Heart right ventricle (tissue), 16 donors: ENCODE measurements around the gene NTSR1. TPM values are rescaled to one million over a fixed set of nuclear protein-coding genes. Genes with fewer than 3 reads are reported as not detected.

Source experiments
- ATAC-seq, 8 donors: fragments of 200-7000 bp; cut with Tn5 transposase; one replicate each; pipeline ENCODE4 v1.9.1; 2020; ENCODE audit warnings: mild to moderate bottlenecking in 8 of 8, moderate library complexity in 8 of 8, moderate number of reproducible peaks in 1 of 8
- DNase-seq, 2 donors: peaks; one replicate each; pipeline ENCODE4 v3.0.0-alpha.2; 2020
- H3K27ac ChIP-seq, 10 donors: fragments of 200-600 bp; sonication (generic) in 2 of 10; one replicate each; pipeline versions ENCODE4 v1.5.0 to v1.8.0; 2020 to 2022; ENCODE audit warnings: mild to moderate bottlenecking in 3 of 10
- H3K27me3 ChIP-seq, 7 donors: fragments of 200-600 bp; one replicate each; pipeline ENCODE4 v1.8.0; 2021 to 2022; ENCODE audit warnings: mild to moderate bottlenecking in 2 of 7
- H3K36me3 ChIP-seq, 9 donors: fragments of 200-600 bp; sonication (generic) in 1 of 9; one replicate each; pipeline versions ENCODE4 v1.5.0 to v1.8.0; 2020 to 2022; ENCODE audit warnings: mild to moderate bottlenecking in 2 of 9
- H3K4me1 ChIP-seq, 9 donors: fragments of 200-600 bp; sonication (generic) in 1 of 9; one replicate each; pipeline versions ENCODE4 v1.5.0 to v1.8.0; 2020 to 2022; ENCODE audit warnings: mild to moderate bottlenecking in 4 of 9
- H3K4me3 ChIP-seq, 10 donors: fragments of 200-600 bp; sonication (generic) in 2 of 10; one replicate each; pipeline versions ENCODE4 v1.5.0 to v1.8.0; 2020 to 2022; ENCODE audit warnings: mild to moderate bottlenecking in 7 of 10, moderate library complexity in 2 of 10
- H3K9me3 ChIP-seq, 11 donors: fragments of 200-600 bp in 10 of 11; sonication (generic) in 2 of 11; one replicate each; pipeline versions ENCODE4 v1.5.0 to v1.8.0; 2013 to 2022; ENCODE audit warnings: mild to moderate bottlenecking in 2 of 11, control low read depth in 1 of 11, moderate library complexity in 1 of 11
- WGBS, 2 donors: extraction: QIAGEN DNeasy Blood & Tissue Kit; methylation state at CpG; one replicate each; pipeline ENCODE4 v1.1.7; 2013; ENCODE audit warnings: inconsistent platforms in 1 of 2; 5-methylcytosine and 5-hydroxymethylcytosine counted together
- intact Hi-C, 10 donors: fragments of 100-400 bp; cut with DNase I; formaldehyde crosslinking; loops; one replicate each; pipeline versions ENCODE4 v1.11.1 to v1.14.2; 2022
- polyA plus RNA-seq, 2 donors: library from polyadenylated mRNA; stranded (reverse); fragments of 200-250 nt; gene quantifications; one replicate each; pipeline ENCODE4 v1.2.3, GENCODE V29; 2013
- total RNA-seq, 10 donors: library from RNA; stranded (reverse); fragmentation: NEBNext Ultra II Directional in 3 of 10; extraction: Animal tissue kit (Norgen Biotek cat#: 25700) in 3 of 10; gene quantifications; one replicate each; pipeline versions ENCODE4 v1.2.1 to v1.2.4, GENCODE V29; 2021 to 2023
- TF ChIP-seq, protein P1 (sequence below), 9 donors: fragments of 200-600 bp; sonication (generic) in 2 of 9; IDR thresholded peaks; one replicate each; pipeline versions ENCODE4 v1.5.0 to v1.8.0; 2021 to 2022; ENCODE audit warnings: antibody characterized with exemption in 9 of 9, mild to moderate bottlenecking in 5 of 9, moderate library complexity in 1 of 9
- donor health status: Arrhythmogenic right ventricular cardiomyopathy.
- donor health status: ischemic (EF 13 %, LVEDD 7.1; RV severe dilation, severe dysfunction).
- donor health status: healthy with polysubstance abuse.
- donor health status: DM: no; HTN: yes; CAD: no.
- donor health status: DM: no; HTN: no; CAD: no.
- donor health status: ischemic (EF 25% LVEDD 6.9; RV normal size, moderate dysfunction).
- donor health status: ischemic (EF 25% LVEDD 5.7; RV mildly dilated, moderate dysfunction).
- donor health status: healthy.
- donor health status: DM: yes; HTN: yes; CAD: no.
- donor health status: Ischemic cardiomyopathy.
- donor health status: ischemic (EF 35%, LVEDD 5.7; RV mildly dilated, moderate dysfunction).
- donor health status: nonischemic (EF 11% LVEDD 7.7; RV severe dilation, severe dysfunction).
- donor health status: DM: yes; HTN: yes; CAD: no.
- donor health status: PGD.
- donor health status: ischemic (EF 29% LVEDD 5.4; RV normal size, mild dysfunction).
- donor health status: nonischemic (EF 23%, LVEDD 6.1; RV moderate dilation, normal function).

Gene NTSR1
- total and polyA plus RNA-seq, 12 donors, result 0.08 TPM; not detected in 10

DNA sequence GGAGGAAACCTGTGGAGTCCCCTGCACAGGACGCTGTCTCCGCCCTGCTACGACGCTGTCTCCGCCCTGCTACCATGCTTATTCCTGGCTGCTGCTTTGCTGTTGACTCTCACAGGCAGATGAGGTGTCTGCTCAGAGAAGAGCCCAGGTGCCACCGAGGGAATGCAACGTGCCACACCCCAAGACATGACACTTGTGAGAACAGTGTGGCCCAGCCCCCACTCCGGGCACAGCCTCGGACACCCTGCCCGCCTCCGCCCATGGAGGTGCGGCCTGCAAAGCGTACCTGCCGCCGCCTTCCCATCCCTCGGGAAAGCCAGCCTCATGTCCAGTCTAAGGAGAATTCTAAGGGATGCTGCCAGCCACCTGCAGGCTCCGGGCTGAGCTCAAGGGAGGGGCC, 72.1 kb downstream of the NTSR1 start:
- 82 to 87% methylated on average over 17 of the region's 17 CpGs for WGBS, 2 donors
- no peak for DNase-seq
- intact Hi-C loops, result no loop called here

DNA sequence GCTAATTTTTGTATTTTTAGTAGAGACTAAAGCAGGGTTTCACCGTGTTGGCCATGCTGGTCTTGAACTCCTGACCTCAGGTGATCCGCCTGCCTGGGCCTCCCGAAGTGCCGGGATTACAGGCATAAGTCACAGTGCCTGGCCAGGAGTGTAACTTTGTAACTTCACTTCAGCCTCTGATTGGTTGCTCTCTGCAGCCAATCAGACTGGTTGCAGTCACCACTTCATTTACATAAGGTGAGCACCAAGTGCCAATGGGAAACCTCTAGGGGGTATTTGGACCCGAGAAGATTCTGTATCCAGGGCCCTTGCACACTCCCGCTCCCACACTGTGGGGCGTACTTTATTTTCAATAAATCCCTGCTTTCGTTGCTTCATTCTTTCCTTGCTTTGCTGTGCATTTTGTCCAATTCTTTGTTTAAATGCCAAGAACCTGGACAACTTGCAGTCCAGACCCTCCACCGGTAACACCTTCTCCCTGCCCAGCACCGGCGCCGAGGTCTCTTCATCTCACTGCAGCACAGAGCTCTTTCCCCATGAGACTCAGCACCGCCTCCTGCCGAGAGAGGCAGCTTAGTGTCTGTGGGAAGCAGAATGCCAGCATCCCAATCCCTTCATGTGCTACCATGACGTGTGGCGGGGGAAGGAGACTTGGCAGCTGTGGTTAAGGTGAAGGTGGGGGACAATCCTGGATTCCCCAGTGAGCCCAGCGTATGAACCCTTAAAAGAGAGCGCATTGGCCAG, 73.7 kb downstream of the NTSR1 start:
- DNase-seq, result no peak
- intact Hi-C loops, result no loop called here
- Histone ChIP-seq H3K27ac (peak overlapping the region in 7 of 10 donors; percentile 15 to 81 (median 70)), H3K36me3 (no peaks in the 10 kb centered on the region), H3K27me3 (peaks cover 0 to 9% (median 4%) of the 10 kb centered on the region in 7 donors), H3K9me3 (no peaks in the 10 kb centered on the region), H3K4me1 (peaks cover 3 to 27% (median 15%) of the 10 kb centered on the region in 9 donors), H3K4me3 (no peak overlapping the region)
- ATAC-seq, result peak in 5 of 8 donors; percentile 25 to 48 (median 42)
- TF ChIP-seq, protein P1, sequence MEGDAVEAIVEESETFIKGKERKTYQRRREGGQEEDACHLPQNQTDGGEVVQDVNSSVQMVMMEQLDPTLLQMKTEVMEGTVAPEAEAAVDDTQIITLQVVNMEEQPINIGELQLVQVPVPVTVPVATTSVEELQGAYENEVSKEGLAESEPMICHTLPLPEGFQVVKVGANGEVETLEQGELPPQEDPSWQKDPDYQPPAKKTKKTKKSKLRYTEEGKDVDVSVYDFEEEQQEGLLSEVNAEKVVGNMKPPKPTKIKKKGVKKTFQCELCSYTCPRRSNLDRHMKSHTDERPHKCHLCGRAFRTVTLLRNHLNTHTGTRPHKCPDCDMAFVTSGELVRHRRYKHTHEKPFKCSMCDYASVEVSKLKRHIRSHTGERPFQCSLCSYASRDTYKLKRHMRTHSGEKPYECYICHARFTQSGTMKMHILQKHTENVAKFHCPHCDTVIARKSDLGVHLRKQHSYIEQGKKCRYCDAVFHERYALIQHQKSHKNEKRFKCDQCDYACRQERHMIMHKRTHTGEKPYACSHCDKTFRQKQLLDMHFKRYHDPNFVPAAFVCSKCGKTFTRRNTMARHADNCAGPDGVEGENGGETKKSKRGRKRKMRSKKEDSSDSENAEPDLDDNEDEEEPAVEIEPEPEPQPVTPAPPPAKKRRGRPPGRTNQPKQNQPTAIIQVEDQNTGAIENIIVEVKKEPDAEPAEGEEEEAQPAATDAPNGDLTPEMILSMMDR (IDR thresholded peaks at IDR 0.05), result peak in 2 of 9 donors; percentile 25 to 35
- 68% methylated on average over 18 of the region's 18 CpGs for WGBS, 2 donors

More for the DNA sequence above, 72.1 kb downstream of the NTSR1 start:
- peaks cover 0 to 9% (median 4%) of the 10 kb centered on the region in 7 donors for H3K27me3 ChIP-seq
- H3K4me1 ChIP-seq, result peaks cover 3 to 32% (median 23%) of the 10 kb centered on the region in 9 donors
- no peaks in the 10 kb centered on the region for H3K36me3 ChIP-seq
- no peak overlapping the region for H3K4me3 ChIP-seq
- ATAC-seq, result no peak
- TF ChIP-seq, protein P1 (IDR thresholded peaks at IDR 0.05), result no peak
- no peaks in the 10 kb centered on the region for H3K9me3 ChIP-seq
- H3K27ac ChIP-seq, result no peak overlapping the region

DNA sequence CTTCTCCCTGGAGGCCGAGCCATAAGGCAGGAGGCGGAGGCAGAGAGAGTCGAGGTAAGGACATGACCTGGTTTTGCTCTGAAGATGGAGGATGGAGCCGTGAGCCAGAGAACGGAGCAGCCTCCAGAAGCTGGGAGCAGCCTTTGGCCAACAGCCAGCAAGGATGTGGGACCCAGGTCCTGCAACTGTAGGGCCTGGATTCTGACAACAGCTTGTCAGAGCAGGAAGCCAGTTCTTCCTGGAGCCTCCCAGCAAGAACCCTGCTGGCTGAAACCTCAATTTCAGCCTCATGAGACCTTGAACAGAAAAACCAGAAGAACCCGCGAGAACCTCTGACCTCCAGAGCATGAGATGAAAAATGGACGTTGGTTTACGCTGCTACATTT, 74.2 kb downstream of the NTSR1 start:
- Histone ChIP-seq H3K36me3 (no peaks in the 10 kb centered on the region), H3K27me3 (peaks cover 0 to 7% (median 4%) of the 10 kb centered on the region in 7 donors), H3K27ac (peak overlapping the region in 8 of 10 donors; percentile 15 to 81 (median 58)), H3K9me3 (no peaks in the 10 kb centered on the region), H3K4me1 (peaks cover 3 to 27% (median 15%) of the 10 kb centered on the region in 9 donors), H3K4me3 (no peak overlapping the region)
- WGBS, 2 donors, result 41 to 53% methylated on average over 9 of the region's 9 CpGs
- TF ChIP-seq, protein P1 (IDR thresholded peaks at IDR 0.05), result peak in 1 of 9 donors; percentile 12
- intact Hi-C loops, result no loop called here
- DNase-seq, result peak; percentile 62 to 71
- peak in 7 of 8 donors; percentile 49 to 88 (median 79) for ATAC-seq

DNA sequence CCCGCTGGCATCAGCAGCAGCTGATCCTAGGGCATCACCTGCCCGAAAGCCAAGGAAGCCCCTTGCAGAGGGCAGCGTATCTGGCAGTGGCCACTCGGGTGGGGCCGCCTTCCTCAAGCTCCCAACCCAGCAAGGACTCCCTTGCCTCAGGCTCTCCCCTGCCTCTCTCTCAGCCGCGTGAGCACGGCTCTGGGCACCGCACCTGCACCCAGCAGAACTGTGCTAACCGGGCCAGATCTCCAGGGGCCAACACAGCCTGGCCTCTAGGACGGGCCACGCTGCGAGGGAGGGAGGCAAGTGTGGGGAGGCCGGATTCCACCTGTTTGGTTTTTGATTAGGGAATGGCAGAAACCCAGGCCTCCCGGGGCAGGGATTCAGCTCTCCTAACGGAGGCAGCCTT, 75.9 kb downstream of the NTSR1 start:
- Histone ChIP-seq H3K4me3 (no peak overlapping the region), H3K9me3 (no peaks in the 10 kb centered on the region), H3K36me3 (no peaks in the 10 kb centered on the region), H3K4me1 (peaks cover 3 to 27% (median 15%) of the 10 kb centered on the region in 9 donors), H3K27me3 (peaks cover 0 to 4% (median 0%) of the 10 kb centered on the region in 7 donors), H3K27ac (peak overlapping the region in 1 of 10 donors; percentile 70)
- DNase-seq, result no peak
- WGBS, 2 donors, result 84 to 89% methylated on average over 16 of the region's 16 CpGs
- intact Hi-C loops, result no loop called here
- no peak for ATAC-seq
- TF ChIP-seq, protein P1 (IDR thresholded peaks at IDR 0.05), result no peak
